ENCODE results near the gene ZFYVE9.

DNA sequence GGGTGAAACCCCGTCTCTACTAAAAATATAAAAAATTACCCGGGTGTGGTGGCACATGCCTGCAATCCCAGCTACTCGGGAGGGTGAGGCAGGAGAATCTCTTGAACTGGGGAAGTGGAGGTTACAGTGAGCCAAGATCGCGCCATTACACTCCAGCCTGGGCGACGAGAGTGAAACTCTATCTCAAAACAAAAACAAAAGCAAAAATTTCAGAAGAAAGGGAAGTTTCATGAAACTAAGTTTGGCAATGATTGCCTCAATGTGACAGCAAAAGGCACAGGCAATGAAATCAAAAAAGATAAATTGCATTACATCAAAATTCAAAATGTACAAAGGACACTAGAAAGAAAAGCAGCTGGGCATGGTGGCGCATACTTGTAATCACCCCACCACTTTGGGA, 45.7 kb upstream of the ZFYVE9 start:
- no peak for TF ChIP-seq POLR2A (IDR thresholded peaks at IDR 0.05)
- TF ChIP-seq CTCF (IDR thresholded peaks at IDR 0.05 in 4 of 5, conservative IDR thresholded peaks at IDR 0.05 in 1 of 5): no peak

Data from gastrocnemius medialis (tissue), 4 donors.